Activated CD4-positive, alpha-beta memory T cell treated with anti-CD3 and anti-CD28 coated beads, Interleukin-2, amount 10 ng/mL, durations not matched to agents 7 days and 5 days (primary cell): ENCODE data around the gene PATL1. TPM values are rescaled to one million over a fixed set of nuclear protein-coding genes. Genes with fewer than 3 reads are reported as not detected.
A peak's percentile ranks its signal among the peaks of the same experiment; 100 is the strongest.
"Not testable (repeated sequence)": the region's sequence is repeated elsewhere in the genome, so short reads cannot be mapped to it uniquely, and the experiment has no call there.

ENCODE experiments used
- CTCF ChIA-PET: fragments of 350-600 bp; sonication (Branson Sonifier 250); formaldehyde crosslinking; loops from one replicate; lab custom pipeline; 2021; ENCODE audit warnings: antibody characterized with exemption, inconsistent platforms; lab: Charles Lee
- POLR2A ChIA-PET: fragments of 350-600 bp; sonication (Branson Sonifier 250); formaldehyde crosslinking; loops from one replicate; lab custom pipeline; 2021; ENCODE audit warnings: antibody characterized with exemption; lab: Charles Lee
- DNase-seq: peaks from one replicate; pipeline ENCODE4 v3.0.0-alpha.2; 2020
- H3K27ac Mint-ChIP-seq: one replicate; pipeline ENCODE4 v1.8.0; 2021; ENCODE audit warnings: mild to moderate bottlenecking, mixed read lengths
- H3K27me3 Mint-ChIP-seq: one replicate; pipeline ENCODE4 v1.8.0; 2021; ENCODE audit warnings: mixed read lengths
- H3K36me3 Mint-ChIP-seq: one replicate; pipeline ENCODE4 v1.8.0; 2021; ENCODE audit warnings: low read depth, mixed read lengths
- H3K4me1 Mint-ChIP-seq: one replicate; pipeline ENCODE4 v1.8.0; 2021; ENCODE audit warnings: mixed read lengths
- H3K4me3 Mint-ChIP-seq: one replicate; pipeline ENCODE4 v1.8.0; 2021; ENCODE audit warnings: mild to moderate bottlenecking, mixed read lengths
- H3K9me3 Mint-ChIP-seq: one replicate; pipeline ENCODE4 v1.8.0; 2021; ENCODE audit warnings: mixed read lengths
- total RNA-seq, 2 experiments: library from RNA; stranded (reverse); gene quantifications; one replicate each; pipeline ENCODE4 v1.2.3, GENCODE V29; 2021

PATL1 gene
- total RNA-seq, 2 experiments from 2014 or later = 56.4 to 56.8 TPM

DNA sequence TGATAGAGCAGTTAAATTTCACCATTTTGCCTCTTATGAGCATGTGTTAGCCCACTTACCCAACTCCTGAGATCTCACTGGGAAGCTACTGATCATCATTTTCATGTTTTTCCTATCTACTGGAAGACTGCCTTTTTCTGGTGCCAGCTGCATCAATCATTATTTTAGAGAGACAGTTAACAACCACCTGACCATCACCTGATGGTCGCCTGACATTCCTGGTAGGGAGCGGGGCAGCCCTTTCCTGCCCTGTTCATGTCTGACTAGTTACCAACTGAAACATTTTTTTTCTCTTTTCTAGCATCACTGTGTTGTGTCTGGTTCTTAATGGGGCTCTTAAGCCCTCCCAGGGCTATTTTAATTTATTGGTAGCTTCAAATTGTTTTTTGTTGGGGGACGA lies 20.2 kb upstream of the PATL1 start:
- Mint-ChIP-seq H3K27ac (no peak overlapping the region), H3K4me3 (no peak overlapping the region), H3K9me3 (peaks cover 8% of the 10 kb centered on the region), H3K4me1 (no peaks in the 10 kb centered on the region), H3K27me3 (peaks cover 30% of the 10 kb centered on the region), H3K36me3 (no peaks in the 10 kb centered on the region)
- ChIA-PET POLR2A (no interaction called here), CTCF (no interaction called here)
- no peak for DNase-seq

DNA sequence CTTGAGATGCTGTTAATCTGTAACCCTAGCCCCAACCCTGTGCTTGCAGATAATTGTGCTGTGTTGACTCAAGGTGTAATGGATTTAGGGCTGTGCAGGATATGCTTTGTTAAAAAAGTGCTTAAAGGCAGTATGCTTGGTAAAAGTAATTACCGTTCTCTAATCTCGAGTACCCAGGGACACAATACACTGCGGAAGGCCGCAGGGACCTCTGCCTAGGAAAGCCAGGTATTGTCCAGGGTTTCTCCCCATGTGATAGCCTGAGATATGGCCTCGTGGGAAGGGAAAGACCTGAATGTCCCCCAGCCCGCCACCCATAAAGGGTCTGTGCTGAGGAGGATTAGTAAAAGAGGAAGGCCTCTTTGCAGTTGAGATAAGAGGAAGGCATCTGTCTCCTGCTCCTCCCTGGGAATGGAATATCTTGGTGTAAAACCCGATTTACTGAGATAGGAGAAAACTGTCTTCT lies 12.5 kb upstream of the PATL1 start:
- peaks cover 18% of the 10 kb centered on the region for H3K27me3 Mint-ChIP-seq
- H3K36me3 Mint-ChIP-seq, DNase-seq, H3K9me3 Mint-ChIP-seq, H3K4me1 Mint-ChIP-seq, H3K4me3 Mint-ChIP-seq, POLR2A ChIA-PET, H3K27ac Mint-ChIP-seq: not testable (repeated sequence)
- CTCF ChIA-PET = interaction anchor here (1.0 to 2.7 kb wide), 2 partner anchors 120 to 144 kb away, joined by 3 to 12 read pairs; no protein-coding TSS in a partner anchor

DNA sequence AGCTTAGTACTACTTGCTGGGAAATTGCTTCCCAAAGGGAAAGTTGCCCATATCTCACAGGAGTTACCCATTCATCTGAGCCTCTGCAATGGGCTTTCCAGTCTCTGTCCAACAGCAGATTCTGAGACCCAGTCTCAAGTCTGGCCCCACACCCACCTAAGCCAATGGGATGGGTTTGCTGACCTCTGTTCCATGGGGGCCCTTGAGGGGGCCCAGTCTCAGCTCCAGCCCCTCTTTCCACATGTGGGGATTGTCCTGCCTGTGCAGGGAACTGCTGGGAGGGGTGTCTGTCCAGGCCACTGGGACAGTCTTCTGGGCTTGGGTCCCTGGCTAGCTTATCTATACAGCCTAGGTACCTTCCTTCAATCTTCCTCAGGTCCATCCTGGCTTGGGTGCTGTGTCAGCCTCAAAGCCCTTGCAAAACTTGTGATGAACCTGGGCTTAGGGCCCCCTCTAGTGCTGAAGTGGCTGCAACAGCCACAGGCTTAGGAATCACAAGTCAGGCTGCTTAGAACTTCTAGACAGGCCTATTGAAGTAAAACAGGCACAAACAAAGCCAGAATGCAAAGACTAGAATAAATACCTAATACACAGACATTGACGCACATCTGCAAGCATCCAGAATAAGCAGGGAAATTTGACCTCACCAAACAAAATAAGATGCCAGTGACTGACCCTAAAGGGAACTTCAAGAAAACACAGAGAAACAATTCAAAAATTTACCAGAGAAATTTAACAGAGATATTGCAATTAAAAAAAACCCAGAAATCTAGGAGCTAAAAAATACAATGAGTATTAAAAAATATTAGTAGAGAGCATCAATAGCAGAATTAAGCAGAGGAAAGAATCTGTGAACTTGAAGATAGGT lies 11.7 kb upstream of the PATL1 start:
- H3K36me3 Mint-ChIP-seq = no peaks in the 10 kb centered on the region
- CTCF ChIA-PET = interaction anchor here (1.0 to 2.7 kb wide), 3 partner anchors 9 to 143 kb away, joined by 3 to 12 read pairs (median 3); no protein-coding TSS in a partner anchor
- no peak overlapping the region for H3K27ac Mint-ChIP-seq
- H3K4me1 Mint-ChIP-seq = no peaks in the 10 kb centered on the region
- H3K4me3 Mint-ChIP-seq = no peak overlapping the region
- POLR2A ChIA-PET = interaction anchor here (1.1 kb wide), 1 partner anchor 11 kb away, joined by 5 read pairs; the partner anchor contains the start of gene PATL1
- peak; percentile 63 for DNase-seq
- no peaks in the 10 kb centered on the region for H3K9me3 Mint-ChIP-seq
- peaks cover 14% of the 10 kb centered on the region for H3K27me3 Mint-ChIP-seq

DNA sequence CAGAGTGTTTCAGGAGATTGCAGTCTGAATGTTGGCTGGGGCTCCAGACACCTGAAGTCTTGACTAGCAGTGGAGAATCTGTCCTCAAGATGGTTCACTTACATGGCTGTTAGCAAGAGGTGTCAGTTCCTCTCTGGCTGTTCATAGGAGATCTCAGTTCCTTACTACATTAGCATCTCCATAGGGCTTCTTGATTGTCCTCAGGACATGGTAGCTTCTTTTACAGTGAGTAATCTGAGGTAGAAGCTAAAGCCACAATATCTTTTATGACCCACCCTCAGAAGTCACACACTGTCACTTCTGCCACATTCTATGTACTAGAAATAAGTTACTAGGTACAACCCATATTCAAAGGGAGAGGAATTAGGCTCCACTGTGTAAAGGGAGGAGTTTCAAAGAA lies 10.5 kb upstream of the PATL1 start:
- Mint-ChIP-seq H3K27ac (no peak overlapping the region), H3K36me3 (no peaks in the 10 kb centered on the region), H3K4me1 (no peaks in the 10 kb centered on the region), H3K9me3 (no peaks in the 10 kb centered on the region), H3K4me3 (no peak overlapping the region), H3K27me3 (peaks cover 7% of the 10 kb centered on the region)
- POLR2A ChIA-PET = interaction anchor here (1.1 kb wide), 1 partner anchor 10 kb away, joined by 5 read pairs; the partner anchor contains the start of gene PATL1
- CTCF ChIA-PET = interaction anchor here (2.7 kb wide), 1 partner anchor 142 kb away, joined by 12 read pairs; no protein-coding TSS in a partner anchor
- DNase-seq = no peak

DNA sequence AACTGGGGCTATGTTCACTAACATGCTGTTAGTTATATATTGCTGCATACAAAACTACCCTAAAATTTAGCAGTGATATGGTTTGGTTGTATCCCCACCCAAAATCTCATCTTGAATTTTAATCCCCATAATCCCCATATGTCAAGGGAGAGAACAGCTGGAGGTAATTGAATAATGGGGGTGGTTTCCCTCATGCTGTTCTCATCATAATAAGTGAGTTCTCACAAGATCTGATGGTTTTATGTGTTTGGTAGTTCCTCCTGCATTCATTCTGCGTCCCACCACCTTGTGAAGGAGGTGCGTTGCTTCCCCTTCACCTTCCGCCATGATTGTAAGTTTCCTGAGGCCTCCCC lies 10.0 kb upstream of the PATL1 start:
- Mint-ChIP-seq H3K27ac (no peak overlapping the region), H3K27me3 (peaks cover 5% of the 10 kb centered on the region), H3K9me3 (no peaks in the 10 kb centered on the region), H3K4me1 (no peaks in the 10 kb centered on the region), H3K4me3 (no peak overlapping the region), H3K36me3 (no peaks in the 10 kb centered on the region)
- ChIA-PET CTCF (interaction anchor here (2.7 kb wide), 1 partner anchor 141 kb away, joined by 12 read pairs; no protein-coding TSS in a partner anchor), POLR2A (no interaction called here)
- DNase-seq = no peak

DNA sequence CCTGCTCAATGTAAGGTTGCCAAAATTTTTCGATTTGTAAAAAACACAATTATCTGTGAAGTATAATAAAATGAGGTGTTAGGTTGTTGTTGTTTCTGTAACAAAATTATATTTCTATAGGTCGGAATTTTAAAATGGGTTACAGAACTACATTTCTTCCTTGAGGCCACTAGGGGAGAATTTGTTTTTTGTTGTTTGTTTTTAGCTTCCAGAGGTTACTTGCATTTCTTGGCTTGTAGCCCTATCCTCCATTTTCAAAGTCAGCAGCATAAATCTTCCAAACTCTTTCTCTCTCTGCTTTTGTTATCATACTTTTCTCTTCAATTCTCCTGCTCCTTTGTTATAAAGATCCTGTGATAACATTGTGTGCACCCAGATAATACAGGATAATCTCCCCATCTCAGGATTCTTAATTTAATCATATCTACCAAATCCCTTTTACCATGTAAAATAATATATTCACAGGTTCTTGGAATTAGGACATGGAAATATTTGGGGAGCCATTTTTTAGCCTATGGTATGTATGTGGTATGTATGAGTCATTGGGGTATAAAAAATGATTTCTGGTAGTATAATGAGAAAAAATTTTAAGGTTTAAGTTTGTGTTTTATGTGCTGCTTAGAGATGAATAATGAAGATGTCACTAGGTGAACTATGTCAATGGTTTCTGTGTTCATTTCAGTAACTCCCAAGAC lies 9.4 kb upstream of the PATL1 start:
- H3K36me3 Mint-ChIP-seq = no peaks in the 10 kb centered on the region
- H3K4me1 Mint-ChIP-seq = no peaks in the 10 kb centered on the region
- H3K9me3 Mint-ChIP-seq = no peaks in the 10 kb centered on the region
- no peak overlapping the region for H3K4me3 Mint-ChIP-seq
- CTCF ChIA-PET = interaction anchor here (1.1 to 1.2 kb wide), 2 partner anchors 56 to 131 kb away, joined by 3 read pairs; no protein-coding TSS in a partner anchor
- POLR2A ChIA-PET = interaction anchor here (1.0 kb wide), 1 partner anchor 10 kb away, joined by 3 read pairs; no protein-coding TSS in a partner anchor
- H3K27me3 Mint-ChIP-seq = peaks cover 2% of the 10 kb centered on the region
- H3K27ac Mint-ChIP-seq = no peak overlapping the region
- DNase-seq = no peak

DNA sequence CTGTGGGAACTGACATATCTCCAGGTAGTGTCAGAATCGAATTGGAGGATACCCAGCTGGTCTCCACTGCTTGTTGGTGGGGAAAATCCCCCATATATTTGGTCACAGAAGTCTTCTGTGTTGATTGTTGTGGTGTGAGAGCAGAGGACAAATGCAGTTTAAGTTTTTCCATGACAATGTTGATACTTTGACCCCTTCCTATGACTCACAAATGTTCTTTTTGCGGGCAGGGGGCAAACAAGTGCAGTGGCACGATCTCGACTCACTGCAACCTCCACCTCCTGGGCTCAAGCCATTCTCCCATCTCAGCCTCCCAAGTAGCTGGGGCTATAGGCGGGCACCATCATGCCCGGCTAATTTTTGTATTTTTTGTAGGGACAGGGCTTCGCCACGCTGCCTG lies 7.4 kb upstream of the PATL1 start:
- no peak for DNase-seq
- H3K4me3 Mint-ChIP-seq = no peak overlapping the region
- H3K27ac Mint-ChIP-seq = no peak overlapping the region
- ChIA-PET POLR2A (no interaction called here), CTCF (interaction anchor here (0.6 kb wide), 2 partner anchors 491 to 1832 kb away, joined by 3 read pairs; no protein-coding TSS in a partner anchor)
- no peaks in the 10 kb centered on the region for H3K9me3 Mint-ChIP-seq
- H3K36me3 Mint-ChIP-seq = no peaks in the 10 kb centered on the region
- H3K4me1 Mint-ChIP-seq = no peaks in the 10 kb centered on the region
- no peaks in the 10 kb centered on the region for H3K27me3 Mint-ChIP-seq

DNA sequence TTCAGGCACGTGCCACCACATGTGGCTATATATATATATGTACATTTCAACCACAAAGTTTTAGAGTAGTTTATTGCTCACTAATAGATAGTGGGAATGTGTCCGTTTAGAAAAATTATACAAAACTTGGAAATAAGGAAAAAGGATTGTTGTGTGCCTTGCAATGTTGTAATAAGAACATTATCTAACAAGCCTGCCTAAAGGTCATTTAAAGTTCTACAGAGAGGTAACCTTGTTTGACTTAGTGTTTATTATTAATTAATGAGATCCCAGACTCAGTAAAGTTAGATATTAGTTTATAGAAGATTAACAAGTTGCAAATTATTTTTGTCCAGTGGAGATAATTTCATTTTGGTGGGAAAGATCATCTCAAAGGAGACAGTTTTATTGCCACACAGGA lies 5.5 kb upstream of the PATL1 start:
- Mint-ChIP-seq H3K9me3 (no peaks in the 10 kb centered on the region), H3K4me1 (peaks cover 9% of the 10 kb centered on the region), H3K4me3 (no peak overlapping the region), H3K27ac (no peak overlapping the region), H3K27me3 (no peaks in the 10 kb centered on the region), H3K36me3 (no peaks in the 10 kb centered on the region)
- POLR2A ChIA-PET = interaction anchor here (1.4 kb wide), 1 partner anchor 59 kb away, joined by 3 read pairs; the partner anchor contains the start of gene OSBP
- DNase-seq = no peak
- CTCF ChIA-PET = no interaction called here

DNA sequence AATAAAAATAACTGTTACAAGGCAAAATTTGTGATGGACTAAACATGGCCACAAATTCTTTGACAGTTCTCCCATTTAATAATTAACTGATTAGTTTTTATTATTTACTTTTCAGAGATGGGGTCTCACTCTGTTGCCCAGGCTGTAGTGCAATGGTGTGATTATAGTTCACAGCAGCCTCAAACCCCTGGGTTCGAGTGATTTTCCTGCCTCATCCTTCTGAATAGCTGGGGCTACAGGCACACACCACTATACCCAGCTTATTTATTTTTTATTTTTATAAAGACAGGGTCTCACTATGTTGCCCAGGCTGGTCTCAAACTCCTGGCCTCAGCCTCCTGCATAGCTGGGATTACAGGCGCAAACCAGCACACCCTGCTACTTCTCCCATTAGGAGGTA lies 4.5 kb upstream of the PATL1 start:
- ChIA-PET CTCF (no interaction called here), POLR2A (interaction anchor here (1.4 kb wide), 1 partner anchor 58 kb away, joined by 3 read pairs; the partner anchor contains the start of gene OSBP)
- no peaks in the 10 kb centered on the region for H3K27me3 Mint-ChIP-seq
- H3K4me1 Mint-ChIP-seq = peaks cover 11% of the 10 kb centered on the region
- no peaks in the 10 kb centered on the region for H3K9me3 Mint-ChIP-seq
- H3K4me3 Mint-ChIP-seq = no peak overlapping the region
- no peak overlapping the region for H3K27ac Mint-ChIP-seq
- DNase-seq = no peak
- no peaks in the 10 kb centered on the region for H3K36me3 Mint-ChIP-seq

DNA sequence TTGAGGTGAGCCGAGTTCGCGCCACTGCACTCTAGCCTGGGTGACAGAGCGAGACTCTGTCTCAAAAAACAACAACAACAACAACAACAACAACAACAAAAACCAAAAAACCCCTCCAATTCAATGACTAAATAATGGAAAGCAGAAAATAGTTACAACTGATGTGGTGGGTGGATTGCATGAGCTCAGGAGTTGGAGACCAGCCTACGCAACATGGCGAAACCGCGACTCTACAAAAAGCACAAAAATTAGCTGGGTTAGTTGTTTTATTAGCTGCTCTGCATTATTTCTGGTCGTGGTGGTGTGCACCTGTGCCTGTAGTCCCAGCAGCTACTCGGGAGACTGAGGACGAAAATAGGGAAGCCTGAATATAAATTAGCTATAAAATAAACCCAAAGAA lies 2.6 kb upstream of the PATL1 start:
- CTCF ChIA-PET = interaction anchor here (1.1 kb wide), 1 partner anchor 9 kb away, joined by 3 read pairs; no protein-coding TSS in a partner anchor
- H3K36me3 Mint-ChIP-seq = peaks cover 11% of the 10 kb centered on the region
- no peaks in the 10 kb centered on the region for H3K9me3 Mint-ChIP-seq
- no peaks in the 10 kb centered on the region for H3K27me3 Mint-ChIP-seq
- no peak overlapping the region for H3K4me3 Mint-ChIP-seq
- H3K4me1 Mint-ChIP-seq = peaks cover 29% of the 10 kb centered on the region
- no peak overlapping the region for H3K27ac Mint-ChIP-seq
- POLR2A ChIA-PET = interaction anchor here (1.1 to 1.6 kb wide), 2 partner anchors 55 to 139 kb away, joined by 3 to 5 read pairs; partner anchors contain the start of genes MRPL16 and OSBP
- no peak for DNase-seq

DNA sequence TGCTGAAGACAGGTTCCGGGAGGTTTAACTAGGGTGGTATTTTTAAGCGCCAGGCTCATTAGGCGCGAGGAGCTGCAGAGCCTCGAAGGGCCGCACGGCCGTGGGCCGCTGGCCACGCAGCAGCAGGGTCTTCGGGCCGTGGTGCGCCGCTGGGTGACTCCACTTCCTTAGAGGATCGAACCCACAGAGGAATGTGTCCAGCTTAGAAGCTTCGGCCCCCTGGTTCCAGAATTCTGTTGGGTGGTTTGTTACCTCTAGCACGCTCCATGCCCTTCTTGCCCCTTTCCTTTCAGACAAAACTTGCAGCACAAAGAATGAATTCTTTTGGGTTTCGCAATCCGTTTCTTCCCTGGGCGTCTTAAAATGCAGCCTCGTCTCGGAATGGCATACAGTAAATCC lies 773 bp upstream of the PATL1 start:
- H3K9me3 Mint-ChIP-seq = no peaks in the 10 kb centered on the region
- DNase-seq = no peak
- POLR2A ChIA-PET = interaction anchor here (0.7 to 3.1 kb wide), 22 partner anchors 10 to 1092 kb away, joined by 3 to 64 read pairs (median 5); partner anchors contain the start of genes FAM111B, OSBP and STX3
- H3K36me3 Mint-ChIP-seq = peaks cover 29% of the 10 kb centered on the region
- CTCF ChIA-PET = interaction anchor here (0.7 to 1.9 kb wide), 15 partner anchors 8 to 1198 kb away, joined by 3 to 13 read pairs (median 3); partner anchors contain the start of genes MRPL16 and STX3
- H3K4me3 Mint-ChIP-seq = peak overlapping the region; percentile 95
- peak overlapping the region; percentile 98 for H3K27ac Mint-ChIP-seq
- no peaks in the 10 kb centered on the region for H3K27me3 Mint-ChIP-seq
- peaks cover 41% of the 10 kb centered on the region for H3K4me1 Mint-ChIP-seq

DNA sequence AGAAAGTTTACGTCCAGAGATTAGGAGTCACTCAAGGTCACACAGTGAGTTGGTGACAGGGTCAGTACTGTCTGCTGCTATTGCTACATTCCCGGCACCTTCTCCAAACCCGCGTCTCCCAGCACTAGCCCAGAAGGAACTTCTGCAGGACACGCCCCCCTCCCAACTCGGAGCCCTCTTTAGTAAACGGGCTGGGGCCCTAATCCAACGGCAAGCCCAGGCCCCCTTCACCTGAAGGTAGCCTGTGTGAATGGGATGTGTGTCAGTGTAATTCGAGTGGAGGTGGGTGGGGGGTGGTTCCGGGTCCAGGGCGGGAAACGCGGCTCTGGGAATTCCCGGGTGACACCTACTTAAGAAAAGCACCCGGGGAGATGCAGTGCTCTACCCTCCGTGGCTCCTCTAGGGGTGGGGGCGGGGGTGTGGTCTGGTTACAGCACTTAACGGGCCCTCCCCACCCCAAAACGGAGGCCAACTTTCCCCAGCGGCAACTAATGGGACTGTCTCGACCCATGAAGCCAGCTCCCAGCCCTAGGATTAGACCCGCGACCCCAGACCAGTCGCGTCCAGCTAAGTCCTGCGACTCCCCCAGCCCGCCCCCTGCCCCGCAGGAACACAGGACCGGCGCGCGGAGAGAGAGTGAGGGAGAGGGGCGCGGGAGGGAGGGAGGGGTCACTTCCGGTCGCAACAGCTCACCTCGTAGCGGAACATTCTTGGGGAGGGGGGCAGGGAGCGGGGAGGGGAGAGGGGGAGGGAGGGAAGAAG lies 468 bp downstream of the PATL1 start:
- Mint-ChIP-seq H3K27ac (peak overlapping the region; percentile 94), H3K27me3 (no peaks in the 10 kb centered on the region), H3K4me1 (peaks cover 45% of the 10 kb centered on the region), H3K4me3 (peak overlapping the region; percentile 92), H3K36me3 (peaks cover 37% of the 10 kb centered on the region), H3K9me3 (no peaks in the 10 kb centered on the region)
- DNase-seq = no peak
- ChIA-PET POLR2A (interaction anchor here (0.7 to 3.1 kb wide), 21 partner anchors 9 to 1091 kb away, joined by 3 to 64 read pairs (median 5); partner anchors contain the start of genes FAM111B, MRPL16, OSBP and STX3), CTCF (interaction anchor here (0.8 to 1.9 kb wide), 14 partner anchors 8 to 141 kb away, joined by 3 to 13 read pairs (median 4); partner anchors contain the start of genes MRPL16, OSBP and STX3)
